ENCODE data around the gene CCR7.
"Not testable (repeated sequence)": the region's sequence is repeated elsewhere in the genome, so short reads cannot be mapped to it uniquely, and the experiment has no call there.

Gene CCR7

GRCh38 chr17:40598301-40598618, 33.0 kb upstream of the CCR7 start:
- Mint-ChIP-seq H3K4me1 (peaks cover 6% of the 10 kb centered on the region), H3K36me3 (ENCODE audit: low read depth) (no peaks in the 10 kb centered on the region), H3K4me3 (no peak overlapping the region), H3K9me3 (no peaks in the 10 kb centered on the region), H3K27me3 (ENCODE audit: low read depth) (peaks cover 9% of the 10 kb centered on the region), H3K27ac (no peak overlapping the region)
- TF ChIP-seq, protein P1, sequence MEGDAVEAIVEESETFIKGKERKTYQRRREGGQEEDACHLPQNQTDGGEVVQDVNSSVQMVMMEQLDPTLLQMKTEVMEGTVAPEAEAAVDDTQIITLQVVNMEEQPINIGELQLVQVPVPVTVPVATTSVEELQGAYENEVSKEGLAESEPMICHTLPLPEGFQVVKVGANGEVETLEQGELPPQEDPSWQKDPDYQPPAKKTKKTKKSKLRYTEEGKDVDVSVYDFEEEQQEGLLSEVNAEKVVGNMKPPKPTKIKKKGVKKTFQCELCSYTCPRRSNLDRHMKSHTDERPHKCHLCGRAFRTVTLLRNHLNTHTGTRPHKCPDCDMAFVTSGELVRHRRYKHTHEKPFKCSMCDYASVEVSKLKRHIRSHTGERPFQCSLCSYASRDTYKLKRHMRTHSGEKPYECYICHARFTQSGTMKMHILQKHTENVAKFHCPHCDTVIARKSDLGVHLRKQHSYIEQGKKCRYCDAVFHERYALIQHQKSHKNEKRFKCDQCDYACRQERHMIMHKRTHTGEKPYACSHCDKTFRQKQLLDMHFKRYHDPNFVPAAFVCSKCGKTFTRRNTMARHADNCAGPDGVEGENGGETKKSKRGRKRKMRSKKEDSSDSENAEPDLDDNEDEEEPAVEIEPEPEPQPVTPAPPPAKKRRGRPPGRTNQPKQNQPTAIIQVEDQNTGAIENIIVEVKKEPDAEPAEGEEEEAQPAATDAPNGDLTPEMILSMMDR (IDR thresholded peaks at IDR 0.05; ENCODE audit: unreplicated experiment in 3 of 3), result no peak

GRCh38 chr17:40597556-40598300, 32.5 kb upstream of the CCR7 start:
- Mint-ChIP-seq H3K4me3 (no peak overlapping the region), H3K4me1 (peaks cover 6% of the 10 kb centered on the region), H3K36me3 (ENCODE audit: low read depth) (no peaks in the 10 kb centered on the region), H3K9me3 (no peaks in the 10 kb centered on the region), H3K27me3 (ENCODE audit: low read depth) (peaks cover 9% of the 10 kb centered on the region), H3K27ac (no peak overlapping the region)
- TF ChIP-seq, protein P1 (IDR thresholded peaks at IDR 0.05; ENCODE audit: unreplicated experiment in 3 of 3), result no peak

DNA sequence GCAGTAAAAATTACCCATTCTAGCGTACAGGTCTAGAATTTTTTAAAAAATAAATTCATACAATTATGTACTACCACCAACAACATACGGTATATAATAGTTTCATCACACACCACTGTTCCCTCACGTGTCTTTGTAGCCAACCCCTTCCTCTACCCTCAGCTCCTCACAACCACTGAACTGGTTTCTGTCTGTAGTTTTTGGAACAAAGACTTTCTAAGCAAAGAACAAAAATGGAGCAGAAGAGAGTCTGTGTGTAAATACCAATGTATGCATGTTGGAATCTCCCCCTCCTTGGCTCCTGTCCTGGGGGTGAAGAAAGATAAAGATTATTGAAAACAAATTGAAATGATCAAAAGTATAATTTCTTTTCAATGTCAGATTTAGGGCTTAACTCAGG, 31.9 kb upstream of the CCR7 start:
- Mint-ChIP-seq H3K4me3 (no peak overlapping the region), H3K27ac (no peak overlapping the region), H3K36me3 (ENCODE audit: low read depth) (no peaks in the 10 kb centered on the region), H3K9me3 (no peaks in the 10 kb centered on the region), H3K27me3 (ENCODE audit: low read depth) (peaks cover 9% of the 10 kb centered on the region), H3K4me1 (peaks cover 6% of the 10 kb centered on the region)
- TF ChIP-seq, protein P1 (IDR thresholded peaks at IDR 0.05; ENCODE audit: unreplicated experiment in 3 of 3), result no peak

GRCh38 chr17:40596261-40596919, 31.1 kb upstream of the CCR7 start:
- peaks cover 9% of the 10 kb centered on the region for H3K27me3 Mint-ChIP-seq (ENCODE audit: low read depth)
- no peaks in the 10 kb centered on the region for H3K9me3 Mint-ChIP-seq
- no peaks in the 10 kb centered on the region for H3K36me3 Mint-ChIP-seq (ENCODE audit: low read depth)
- peaks cover 6% of the 10 kb centered on the region for H3K4me1 Mint-ChIP-seq
- H3K4me3 Mint-ChIP-seq, result no peak overlapping the region
- H3K27ac Mint-ChIP-seq, result no peak overlapping the region
- TF ChIP-seq, protein P1 (IDR thresholded peaks at IDR 0.05; ENCODE audit: unreplicated experiment in 3 of 3), result no peak

DNA sequence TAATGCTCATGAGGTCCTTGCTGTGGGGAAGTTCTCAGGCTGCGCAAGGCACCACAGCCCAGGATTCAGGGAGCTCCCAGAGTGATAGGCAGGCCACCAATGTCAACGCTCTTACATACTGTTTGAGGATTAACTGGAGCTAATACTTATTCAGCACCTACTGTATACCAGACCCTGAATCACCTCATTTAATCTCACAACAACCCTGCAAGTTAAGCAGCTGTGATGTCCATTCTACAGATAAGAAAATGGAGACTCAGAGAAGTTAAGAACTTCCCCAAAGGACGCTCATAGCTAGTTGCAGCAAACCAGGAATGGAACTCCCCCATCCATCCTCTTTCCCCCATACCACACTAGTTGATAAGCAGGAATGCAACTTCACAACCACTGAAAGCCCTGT, 25.5 kb upstream of the CCR7 start:
- Mint-ChIP-seq H3K27me3 (ENCODE audit: low read depth) (peaks cover 7% of the 10 kb centered on the region), H3K4me1 (no peaks in the 10 kb centered on the region), H3K9me3 (peaks cover 16% of the 10 kb centered on the region), H3K27ac (no peak overlapping the region), H3K36me3 (ENCODE audit: low read depth) (no peaks in the 10 kb centered on the region), H3K4me3 (no peak overlapping the region)
- TF ChIP-seq, protein P1 (IDR thresholded peaks at IDR 0.05; ENCODE audit: unreplicated experiment in 3 of 3), result no peak

GRCh38 chr17:40588552-40588951, 23.3 kb upstream of the CCR7 start:
- no peaks in the 10 kb centered on the region for H3K36me3 Mint-ChIP-seq (ENCODE audit: low read depth)
- peaks cover 28% of the 10 kb centered on the region for H3K9me3 Mint-ChIP-seq
- TF ChIP-seq, protein P1 (IDR thresholded peaks at IDR 0.05; ENCODE audit: unreplicated experiment in 3 of 3), result no peak
- H3K4me3 Mint-ChIP-seq, result no peak overlapping the region
- no peaks in the 10 kb centered on the region for H3K4me1 Mint-ChIP-seq
- no peak overlapping the region for H3K27ac Mint-ChIP-seq
- peaks cover 7% of the 10 kb centered on the region for H3K27me3 Mint-ChIP-seq (ENCODE audit: low read depth)

DNA sequence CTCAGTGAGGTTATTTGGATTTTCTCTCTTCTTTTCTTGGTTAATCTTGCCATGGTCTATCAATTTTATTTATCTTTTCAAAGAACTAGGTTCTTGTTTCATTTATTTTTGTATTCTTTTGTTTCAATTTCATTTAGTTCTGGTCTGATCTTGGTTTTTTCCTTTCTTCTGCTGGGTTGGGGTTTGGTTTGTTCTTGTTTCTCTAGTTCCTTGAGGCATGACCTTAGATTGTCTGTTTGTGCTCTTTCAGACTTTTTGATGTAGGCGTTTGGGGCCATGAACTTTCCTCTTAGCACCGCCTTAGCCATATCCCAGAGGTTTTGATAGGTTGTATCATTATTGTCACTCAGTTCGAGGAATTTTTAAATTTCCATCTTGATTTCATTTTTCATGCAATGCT, 21.0 kb upstream of the CCR7 start:
- H3K4me1 Mint-ChIP-seq; H3K4me3 Mint-ChIP-seq; H3K36me3 Mint-ChIP-seq (ENCODE audit: low read depth); H3K27ac Mint-ChIP-seq; H3K27me3 Mint-ChIP-seq (ENCODE audit: low read depth): not testable (repeated sequence)
- H3K9me3 Mint-ChIP-seq, result peaks cover 33% of the 10 kb centered on the region

DNA sequence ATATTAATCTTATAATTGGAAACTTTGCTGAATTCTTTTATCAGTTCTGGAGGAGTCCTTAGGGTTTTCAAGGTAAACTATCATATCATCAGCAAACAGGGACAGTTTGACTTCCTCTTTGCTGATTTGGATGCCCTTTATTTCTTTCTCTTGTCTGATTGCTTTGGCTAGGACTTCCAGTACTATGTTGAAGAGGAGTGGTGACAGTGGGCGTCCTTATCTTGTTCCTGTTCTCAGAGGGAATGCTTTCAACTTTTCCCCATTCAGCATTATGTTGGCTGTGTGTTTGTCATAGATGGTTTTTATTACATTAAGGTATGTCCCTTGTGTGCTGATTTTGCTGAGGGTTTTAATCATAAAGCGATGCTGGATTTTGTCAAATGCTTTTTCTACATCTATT, 19.7 kb upstream of the CCR7 start:
- peaks cover 33% of the 10 kb centered on the region for H3K9me3 Mint-ChIP-seq
- H3K4me1 Mint-ChIP-seq; H3K36me3 Mint-ChIP-seq (ENCODE audit: low read depth); H3K27me3 Mint-ChIP-seq (ENCODE audit: low read depth); H3K27ac Mint-ChIP-seq; H3K4me3 Mint-ChIP-seq: not testable (repeated sequence)

All from nephron (organoid).